Right cardiac atrium (tissue), 5 donors: Measurements from ENCODE around the gene HPCAL1. TPM values are rescaled to one million over a fixed set of nuclear protein-coding genes. Genes with fewer than 3 reads are reported as not detected.

ENCODE experiments used
- ATAC-seq, 2 donors: fragments of 200-7000 bp; cut with Tn5 transposase; one replicate each; pipeline versions ENCODE4 v1.8.0 to v1.9.1; 2020; ENCODE audit warnings: moderate library complexity in 2 of 2, mild to moderate bottlenecking in 1 of 2
- DNase-seq, 3 donors: peaks; one replicate each; pipeline ENCODE4 v3.0.0-alpha.2; 2020
- H3K27ac ChIP-seq: one replicate; pipeline ENCODE4 v1.5.1; 2013; ENCODE audit warnings: mild to moderate bottlenecking, low read length, control low read depth, moderate library complexity
- H3K27me3 ChIP-seq: one replicate; pipeline ENCODE4 v1.6.1; 2013; ENCODE audit not compliant: control insufficient read depth, insufficient read depth
- H3K4me1 ChIP-seq: one replicate; pipeline ENCODE4 v1.6.1; 2013; ENCODE audit warnings: low read length; ENCODE audit not compliant: control insufficient read depth, insufficient read depth
- H3K4me3 ChIP-seq: one replicate; pipeline ENCODE4 v1.5.1; 2013; ENCODE audit warnings: low read length, control low read depth
- H3K9me3 ChIP-seq: one replicate; pipeline ENCODE4 v1.6.1; 2013; ENCODE audit warnings: low read length; ENCODE audit not compliant: control insufficient read depth
- WGBS: extraction: QIAGEN DNeasy Blood & Tissue Kit; methylation state at CpG from one replicate; pipeline ENCODE4 v1.1.7; 2013; 5-methylcytosine and 5-hydroxymethylcytosine counted together
- intact Hi-C, 4 donors: fragments of 100-400 bp; cut with DNase I; formaldehyde crosslinking; loops; one replicate each; pipeline versions ENCODE4 v1.11.0 to v1.14.0; 2022 to 2023
- polyA plus RNA-seq: library from polyadenylated mRNA; stranded (reverse); fragments of 200-250 nt; gene quantifications from one replicate; pipeline ENCODE4 v1.2.3, GENCODE V29; 2013
- total RNA-seq, 4 donors: library from RNA; stranded (reverse); fragmentation: NEBNext Ultra II Directional; extraction: Animal tissue kit (Norgen Biotek cat#: 25700); gene quantifications; one replicate each; pipeline ENCODE4 v1.2.1, GENCODE V29; 2021
- donor health status: healthy with polysubstance abuse.
- donor health status: DM: no; HTN: yes; CAD: no.
- donor health status: DM: no; HTN: no; CAD: no.
- donor health status: DM: no; HTN: yes; CAD: no; lungs with severe emphysema.
- donor health status: DM: yes; HTN: yes; CAD: no.

Gene HPCAL1
- total and polyA plus RNA-seq, 5 donors = 18.5 to 32.2 (median 25.1) TPM

DNA sequence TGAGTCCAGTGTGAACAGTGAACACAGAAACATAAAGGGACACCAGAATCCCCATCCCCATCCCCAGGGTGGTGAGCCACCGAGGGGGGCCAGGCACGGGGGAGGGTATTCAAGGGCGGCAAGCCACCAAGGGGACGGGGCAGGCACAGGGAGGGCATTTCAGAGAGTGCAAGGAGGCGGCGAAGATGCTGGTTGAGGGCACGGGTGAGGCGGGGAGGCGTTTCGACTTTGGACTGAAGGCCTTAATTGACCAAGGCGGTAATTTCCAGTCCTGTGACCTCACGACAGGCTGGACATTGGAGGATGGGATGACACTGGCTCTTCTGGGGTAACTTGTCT is 75.0 kb downstream of the HPCAL1 start:
- Histone ChIP-seq H3K4me1 (peaks cover 8% of the 10 kb centered on the region), H3K27me3 (no peaks in the 10 kb centered on the region), H3K27ac (no peak overlapping the region), H3K9me3 (no peaks in the 10 kb centered on the region), H3K4me3 (no peak overlapping the region)
- ATAC-seq (no peak), DNase-seq (peak in 1 of 3 donors; percentile 60)
- intact Hi-C loops = no loop called here
- 82% methylated on average over 12 of the region's 12 CpGs for WGBS

DNA sequence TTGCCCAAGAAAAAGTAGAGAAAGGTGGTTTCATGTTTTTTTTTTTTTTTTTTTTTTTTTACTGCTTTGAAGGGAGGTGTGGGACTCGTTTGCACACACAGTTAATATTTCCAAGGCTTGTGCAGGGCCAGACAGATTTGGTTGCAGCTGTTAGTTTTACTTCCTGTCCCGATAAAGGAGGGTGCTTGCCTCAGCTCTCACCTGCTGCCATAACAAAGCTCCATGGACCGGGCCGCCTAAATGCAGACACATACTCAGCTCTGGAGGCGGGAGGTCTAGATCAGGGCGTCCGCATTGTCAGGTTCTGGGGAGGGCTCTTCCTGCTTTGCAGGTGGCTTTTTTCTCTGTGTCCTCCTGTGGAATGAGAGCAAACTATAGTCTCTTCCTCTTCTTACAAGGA is 75.5 kb downstream of the HPCAL1 start:
- H3K4me3 ChIP-seq = no peak overlapping the region
- no peak for ATAC-seq
- WGBS = 79% methylated on average over 7 of the region's 7 CpGs
- peaks cover 11% of the 10 kb centered on the region for H3K4me1 ChIP-seq
- H3K27me3 ChIP-seq = no peaks in the 10 kb centered on the region
- intact Hi-C loops = no loop called here
- DNase-seq = peak in 1 of 3 donors; percentile 18
- H3K27ac ChIP-seq = no peak overlapping the region
- no peaks in the 10 kb centered on the region for H3K9me3 ChIP-seq

GRCh38 chr2:10380048-10380926 is 77.6 kb downstream of the HPCAL1 start:
- Histone ChIP-seq H3K4me3 (no peak overlapping the region), H3K27me3 (no peaks in the 10 kb centered on the region), H3K9me3 (no peaks in the 10 kb centered on the region), H3K4me1 (peaks cover 13% of the 10 kb centered on the region), H3K27ac (no peak overlapping the region)
- DNase-seq (peak in 1 of 3 donors; percentile 25), ATAC-seq (no peak)
- 73% methylated on average over 9 of the region's 9 CpGs for WGBS
- intact Hi-C loops = no loop called here

- Histone ChIP-seq H3K27ac (no peak overlapping the region), H3K4me3 (no peak overlapping the region), H3K4me1 (peaks cover 13% of the 10 kb centered on the region), H3K9me3 (no peaks in the 10 kb centered on the region), H3K27me3 (no peaks in the 10 kb centered on the region)
- WGBS = 70% methylated on average over 3 of the region's 3 CpGs
- ATAC-seq = no peak
- intact Hi-C loops = no loop called here
- DNase-seq = no peak
Observed at GRCh38 chr2:10381997-10382353, 79.3 kb downstream of the HPCAL1 start.

GRCh38 chr2:10382354-10383061 is 79.8 kb downstream of the HPCAL1 start:
- no peak overlapping the region for H3K4me3 ChIP-seq
- no peaks in the 10 kb centered on the region for H3K27me3 ChIP-seq
- H3K4me1 ChIP-seq = peaks cover 17% of the 10 kb centered on the region
- peak; percentile 58 to 73 for ATAC-seq
- 20% methylated on average over 18 of the region's 18 CpGs for WGBS
- peak in 2 of 3 donors; percentile 64 to 76 for DNase-seq
- H3K9me3 ChIP-seq = no peaks in the 10 kb centered on the region
- no peak overlapping the region for H3K27ac ChIP-seq
- intact Hi-C loops = no loop called here

DNA sequence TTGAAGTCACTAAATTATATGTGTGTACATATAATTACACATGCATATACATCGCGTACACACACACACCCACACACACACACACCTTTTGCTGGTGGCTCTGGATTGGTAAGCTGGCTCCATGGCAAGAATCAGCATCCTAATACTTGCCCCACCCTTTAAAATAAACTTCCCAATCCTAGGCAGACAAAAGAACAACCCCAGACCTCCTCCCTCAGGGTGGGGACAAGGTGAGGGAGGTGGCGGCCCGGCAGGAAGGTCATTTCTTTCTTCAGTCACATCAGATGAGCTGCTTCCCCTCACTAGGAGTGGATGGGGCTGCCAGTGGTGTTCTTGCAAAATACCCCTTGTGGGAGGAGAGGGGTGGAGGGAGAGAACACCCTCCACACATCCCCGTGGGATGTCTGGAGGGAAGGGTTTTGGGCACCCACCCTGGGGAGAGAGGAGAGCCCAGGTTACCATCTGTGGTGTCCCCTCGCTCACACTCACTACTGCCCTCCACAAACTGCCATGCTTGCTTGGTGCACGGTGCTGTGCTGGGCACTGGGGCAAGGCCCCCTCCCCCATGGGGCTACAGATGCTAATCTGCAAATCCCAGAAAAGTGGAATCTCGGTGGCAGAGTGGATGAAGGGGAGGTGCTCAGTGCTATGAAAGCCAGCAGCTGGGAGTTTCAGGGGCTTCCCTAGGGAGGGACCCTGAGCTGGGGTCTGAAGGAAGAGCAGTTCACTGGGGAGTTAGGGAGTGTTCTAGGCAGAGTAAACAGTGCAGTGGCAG is 81.4 kb downstream of the HPCAL1 start:
- no peaks in the 10 kb centered on the region for H3K9me3 ChIP-seq
- H3K4me3 ChIP-seq = no peak overlapping the region
- 65% methylated on average over 8 of the region's 8 CpGs for WGBS
- H3K4me1 ChIP-seq = peaks cover 17% of the 10 kb centered on the region
- ATAC-seq (peak in 1 of 2 donors; percentile 30), DNase-seq (peak in 1 of 3 donors; percentile 26)
- intact Hi-C loops = no loop called here
- no peak overlapping the region for H3K27ac ChIP-seq
- no peaks in the 10 kb centered on the region for H3K27me3 ChIP-seq

DNA sequence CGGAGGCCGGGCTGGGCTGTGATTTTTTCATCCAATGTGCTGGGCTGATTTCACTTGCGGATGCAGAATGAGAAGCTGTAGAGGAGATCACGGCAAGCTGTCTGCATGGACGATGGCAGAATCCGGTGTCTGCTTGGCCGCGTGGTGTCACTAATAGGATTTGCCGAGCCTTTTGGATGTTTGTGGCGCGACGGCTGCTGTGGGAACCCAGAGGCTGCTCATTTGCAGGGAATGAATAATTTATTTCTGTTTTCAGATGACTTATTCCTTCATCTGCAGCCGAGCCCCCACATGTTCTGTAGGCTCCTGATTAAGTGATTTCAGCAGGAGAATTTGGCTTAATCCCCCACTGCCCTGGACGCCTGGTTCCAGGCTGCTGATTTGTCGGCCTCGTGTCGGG is 82.8 kb downstream of the HPCAL1 start:
- DNase-seq (peak in 1 of 3 donors; percentile 6), ATAC-seq (no peak)
- Histone ChIP-seq H3K9me3 (no peaks in the 10 kb centered on the region), H3K27ac (no peak overlapping the region), H3K4me3 (no peak overlapping the region), H3K4me1 (peaks cover 23% of the 10 kb centered on the region), H3K27me3 (no peaks in the 10 kb centered on the region)
- intact Hi-C loops = no loop called here
- 93% methylated on average over 17 of the region's 17 CpGs for WGBS

DNA sequence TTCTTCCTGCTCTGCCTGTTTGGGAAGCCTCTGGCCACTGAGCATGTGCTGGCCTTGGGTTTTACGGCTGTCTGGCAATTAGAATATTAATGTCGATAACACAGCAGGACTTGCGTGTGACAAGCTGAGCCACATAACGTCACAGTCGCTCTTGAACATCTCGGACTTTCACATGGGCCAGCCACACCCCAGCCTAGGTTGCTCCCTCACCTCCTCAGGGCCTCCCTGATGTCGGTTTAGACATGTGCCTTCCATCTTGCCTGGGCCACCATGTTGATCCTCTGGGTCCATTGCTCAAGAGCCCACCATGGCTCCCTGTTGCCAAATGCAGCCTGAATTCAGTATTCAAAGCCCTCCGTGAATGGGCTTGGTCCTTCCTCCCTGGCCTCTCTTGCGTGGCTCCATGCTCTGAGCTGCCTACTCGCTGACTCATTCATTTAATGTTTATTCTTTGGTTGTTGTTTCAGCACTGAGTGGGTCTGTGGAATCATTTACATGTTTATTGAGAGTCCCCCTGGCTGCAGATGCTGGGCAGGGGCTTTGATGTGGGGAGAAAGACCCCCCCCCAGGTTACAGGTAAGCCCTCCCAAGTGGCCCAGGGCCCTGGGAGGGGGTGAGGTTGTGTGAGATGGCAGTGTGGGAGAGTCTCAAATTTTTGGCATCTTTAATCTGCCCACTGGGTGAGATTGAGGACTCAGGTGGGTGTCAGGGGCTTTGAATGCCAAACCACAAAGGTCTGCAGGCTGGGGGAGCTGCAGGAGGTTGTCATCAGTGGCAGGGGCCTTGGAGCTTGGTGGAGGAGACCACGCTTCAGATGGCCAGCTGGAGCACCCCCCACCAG is 83.4 kb downstream of the HPCAL1 start:
- whole genome bisulfite sequencing = 91% methylated on average over 11 of the region's 11 CpGs
- Histone ChIP-seq H3K4me3 (no peak overlapping the region), H3K9me3 (no peaks in the 10 kb centered on the region), H3K27ac (no peak overlapping the region), H3K4me1 (peaks cover 23% of the 10 kb centered on the region), H3K27me3 (no peaks in the 10 kb centered on the region)
- no peak for ATAC-seq
- intact Hi-C loops = no loop called here
- no peak for DNase-seq

- 87% methylated on average over 14 of the region's 14 CpGs for WGBS
- peaks cover 21% of the 10 kb centered on the region for H3K4me1 ChIP-seq
- no peaks in the 10 kb centered on the region for H3K27me3 ChIP-seq
- H3K4me3 ChIP-seq = no peak overlapping the region
- no peak overlapping the region for H3K27ac ChIP-seq
- DNase-seq (peak in 1 of 3 donors; percentile 31), ATAC-seq (peak in 1 of 2 donors; percentile 15)
- H3K9me3 ChIP-seq = no peaks in the 10 kb centered on the region
- intact Hi-C loops = no loop called here
Observed at GRCh38 chr2:10387033-10387432, 84.3 kb downstream of the HPCAL1 start.

- intact Hi-C loops = no loop called here
- WGBS = 95% methylated on average over 12 of the region's 12 CpGs
Observed at GRCh38 chr2:10388954-10389560, 86.4 kb downstream of the HPCAL1 start.

More at GRCh38 chr2:10388954-10389560, 86.4 kb downstream of the HPCAL1 start:
- H3K4me1 ChIP-seq = peaks cover 14% of the 10 kb centered on the region
- DNase-seq (peak in 1 of 3 donors; percentile 24), ATAC-seq (no peak)
- no peak overlapping the region for H3K4me3 ChIP-seq
- H3K9me3 ChIP-seq = no peaks in the 10 kb centered on the region
- no peak overlapping the region for H3K27ac ChIP-seq
- H3K27me3 ChIP-seq = no peaks in the 10 kb centered on the region
